Mesodermal cell (in vitro differentiated cells): Measurements from ENCODE around the gene MSL3. TPM values are rescaled to one million over a fixed set of nuclear protein-coding genes. Genes with fewer than 3 reads are reported as not detected.

ENCODE experiments used
- H3K27ac ChIP-seq: 2 replicates; pipeline ENCODE4 v1.7.0; 2013; ENCODE audit warnings: mild to moderate bottlenecking, low read depth, low read length, moderate library complexity; ENCODE audit not compliant: severe bottlenecking
- H3K36me3 ChIP-seq: 2 replicates; pipeline ENCODE4 v1.7.1; 2013; ENCODE audit warnings: mild to moderate bottlenecking, low read length, moderate library complexity; ENCODE audit not compliant: control insufficient read depth, insufficient read depth
- H3K4me1 ChIP-seq: one replicate; pipeline ENCODE4 v1.7.1; 2013; ENCODE audit warnings: mild to moderate bottlenecking, low read length; ENCODE audit not compliant: insufficient read depth, control insufficient read depth, poor library complexity, severe bottlenecking
- H3K4me3 ChIP-seq: 2 replicates; pipeline ENCODE4 v1.7.0; 2013; ENCODE audit warnings: low read length, control low read depth, mild to moderate bottlenecking; ENCODE audit not compliant: insufficient read depth, poor library complexity, severe bottlenecking; ENCODE audit errors: extremely low read depth
- H3K9me3 ChIP-seq: 2 replicates; pipeline ENCODE4 v1.7.1; 2013; ENCODE audit warnings: mild to moderate bottlenecking, low read length, moderate library complexity; ENCODE audit not compliant: control insufficient read depth
- WGBS, 2 experiments: methylation state at CpG; one replicate each; pipeline ENCODE4 v1.1.5; 2013; ENCODE audit warnings: missing lambda C conversion rate in 2 of 2; ENCODE audit not compliant: insufficient coverage in 2 of 2; 5-methylcytosine and 5-hydroxymethylcytosine counted together
- polyA plus RNA-seq, 2 experiments: library from polyadenylated mRNA; stranded (reverse); fragments of 50-300 nt; gene quantifications; one replicate each; pipeline ENCODE4 v1.2.3, GENCODE V29; 2013

MSL3 gene, protein sequence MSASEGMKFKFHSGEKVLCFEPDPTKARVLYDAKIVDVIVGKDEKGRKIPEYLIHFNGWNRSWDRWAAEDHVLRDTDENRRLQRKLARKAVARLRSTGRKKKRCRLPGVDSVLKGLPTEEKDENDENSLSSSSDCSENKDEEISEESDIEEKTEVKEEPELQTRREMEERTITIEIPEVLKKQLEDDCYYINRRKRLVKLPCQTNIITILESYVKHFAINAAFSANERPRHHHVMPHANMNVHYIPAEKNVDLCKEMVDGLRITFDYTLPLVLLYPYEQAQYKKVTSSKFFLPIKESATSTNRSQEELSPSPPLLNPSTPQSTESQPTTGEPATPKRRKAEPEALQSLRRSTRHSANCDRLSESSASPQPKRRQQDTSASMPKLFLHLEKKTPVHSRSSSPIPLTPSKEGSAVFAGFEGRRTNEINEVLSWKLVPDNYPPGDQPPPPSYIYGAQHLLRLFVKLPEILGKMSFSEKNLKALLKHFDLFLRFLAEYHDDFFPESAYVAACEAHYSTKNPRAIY
- 26.4 TPM for polyA plus RNA-seq (2013, experiment 1 of 2)
- polyA plus RNA-seq (2013, experiment 2 of 2): 27.3 TPM

DNA sequence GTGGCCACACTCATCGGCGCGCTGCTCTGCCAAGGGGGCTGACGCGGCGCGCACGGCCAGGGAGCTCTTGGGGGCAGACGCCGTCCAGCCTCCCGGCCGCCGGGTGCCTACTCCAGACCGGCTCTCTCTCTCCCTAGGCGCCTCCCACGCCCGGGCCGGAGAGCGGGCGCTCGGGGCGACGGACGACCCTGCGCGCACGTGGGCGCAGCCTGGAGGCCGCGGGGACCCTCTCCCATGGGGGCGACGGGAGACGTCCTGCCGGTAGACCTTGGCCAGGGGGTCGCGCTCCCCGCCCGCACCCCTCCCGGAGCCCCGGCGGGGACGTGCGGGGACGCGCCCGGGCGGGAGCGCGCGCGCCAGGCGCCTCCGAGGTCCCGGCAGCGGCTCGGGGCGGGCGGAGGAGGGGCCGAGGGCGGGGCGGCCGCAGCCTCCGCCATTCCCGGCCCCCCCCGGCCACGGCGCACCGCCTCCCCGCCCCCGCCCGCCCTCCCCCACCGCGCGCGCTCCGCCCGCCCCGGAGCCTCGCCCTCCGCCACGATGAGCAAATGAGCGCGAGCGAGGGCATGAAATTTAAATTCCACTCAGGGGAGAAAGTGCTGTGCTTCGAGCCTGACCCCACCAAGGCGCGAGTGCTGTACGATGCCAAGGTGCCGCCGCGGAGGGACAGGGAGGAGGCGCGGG lies at the start of gene MSL3:
TSS of gene MSL3 (plus strand) at position 519 of the 681 bp plus-strand sequence. CDS start at position 546, 27 bp downstream.
- Histone ChIP-seq H3K9me3 (no peaks in the 10 kb centered on the region), H3K36me3 (peaks cover 20% of the 10 kb centered on the region), H3K4me3 (peak within 1 kb of the TSS; percentile 61), H3K4me1 (no peaks in the 10 kb centered on the region), H3K27ac (peak within 1 kb of the TSS; percentile 88)
- WGBS, 2 experiments: 0% methylated on average over 6 to 11 of the region's 93 CpGs

DNA sequence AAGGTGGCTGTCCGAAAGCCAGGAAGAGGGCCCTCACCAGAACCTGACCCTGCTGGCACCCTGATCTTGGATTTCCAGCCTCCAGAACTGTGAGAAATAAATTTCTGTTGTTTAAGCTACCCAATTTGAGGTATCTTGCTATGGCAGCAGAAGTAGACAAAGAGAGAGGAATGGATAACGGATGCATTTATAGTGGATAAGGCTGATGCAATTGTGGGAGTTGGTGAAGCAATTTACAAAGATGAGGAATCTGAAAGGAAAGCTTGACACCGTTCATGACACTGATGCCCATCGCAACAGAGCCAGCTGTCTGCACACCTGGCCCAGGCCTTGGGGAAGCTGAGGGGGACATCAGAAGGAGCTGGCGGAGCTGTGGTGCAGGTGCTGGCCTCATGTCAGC lies 35.7 kb upstream of the MSL3 start:
- H3K36me3 ChIP-seq: no peaks in the 10 kb centered on the region
- no peaks in the 10 kb centered on the region for H3K4me1 ChIP-seq
- H3K4me3 ChIP-seq: no peak overlapping the region
- no peak overlapping the region for H3K27ac ChIP-seq
- 96% methylated on average over 3 of the region's 5 CpGs; no CpG with 5 or more reads in 1 of the 2 experiments for WGBS, 2 experiments
- no peaks in the 10 kb centered on the region for H3K9me3 ChIP-seq

DNA sequence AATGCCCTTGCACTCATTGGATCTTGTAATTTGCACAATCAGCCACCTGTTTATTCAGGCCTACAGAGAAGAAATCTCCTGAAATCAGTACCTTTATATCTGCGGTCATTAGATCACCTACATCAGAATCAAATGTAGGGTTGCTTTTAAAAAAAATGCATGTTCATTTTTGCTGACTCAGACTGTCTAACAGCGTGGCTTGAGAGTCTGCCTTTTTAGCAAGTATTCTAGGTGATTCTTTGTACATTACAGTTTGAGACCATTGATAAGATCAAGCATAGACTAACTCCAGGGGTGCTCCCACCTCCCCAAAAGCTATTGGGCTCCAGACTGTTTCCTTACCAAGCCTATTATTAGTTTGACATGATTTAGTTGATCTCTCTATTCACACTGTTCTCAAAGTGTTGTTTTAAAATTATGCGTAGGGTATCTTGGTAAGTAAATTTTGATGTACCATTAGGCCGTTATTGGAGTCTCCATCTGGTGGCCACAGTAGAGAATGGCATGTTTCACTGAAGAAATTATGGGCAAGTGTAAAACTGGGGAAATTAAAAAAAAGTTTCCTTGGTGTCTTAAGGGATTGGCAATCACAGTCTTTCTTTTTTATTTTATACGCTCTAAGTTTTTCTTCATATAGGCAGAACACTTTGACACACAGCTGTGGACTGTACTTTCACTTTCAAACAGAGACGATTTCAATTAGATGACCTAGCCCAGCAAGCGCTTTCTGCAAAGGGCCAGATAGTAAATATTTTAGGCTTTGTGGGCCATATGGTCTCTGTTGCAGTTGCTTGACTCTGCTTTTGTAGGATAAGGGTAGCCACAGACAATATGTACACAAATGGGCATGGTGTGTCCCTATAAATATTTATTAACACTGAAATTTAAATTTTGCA lies 33.7 kb upstream of the MSL3 start:
- Histone ChIP-seq H3K36me3 (no peaks in the 10 kb centered on the region), H3K9me3 (no peaks in the 10 kb centered on the region), H3K4me1 (no peaks in the 10 kb centered on the region), H3K4me3 (no peak overlapping the region), H3K27ac (no peak overlapping the region)
- 0 to 60% methylated on average over 1 of the region's 7 CpGs for WGBS, 2 experiments

DNA sequence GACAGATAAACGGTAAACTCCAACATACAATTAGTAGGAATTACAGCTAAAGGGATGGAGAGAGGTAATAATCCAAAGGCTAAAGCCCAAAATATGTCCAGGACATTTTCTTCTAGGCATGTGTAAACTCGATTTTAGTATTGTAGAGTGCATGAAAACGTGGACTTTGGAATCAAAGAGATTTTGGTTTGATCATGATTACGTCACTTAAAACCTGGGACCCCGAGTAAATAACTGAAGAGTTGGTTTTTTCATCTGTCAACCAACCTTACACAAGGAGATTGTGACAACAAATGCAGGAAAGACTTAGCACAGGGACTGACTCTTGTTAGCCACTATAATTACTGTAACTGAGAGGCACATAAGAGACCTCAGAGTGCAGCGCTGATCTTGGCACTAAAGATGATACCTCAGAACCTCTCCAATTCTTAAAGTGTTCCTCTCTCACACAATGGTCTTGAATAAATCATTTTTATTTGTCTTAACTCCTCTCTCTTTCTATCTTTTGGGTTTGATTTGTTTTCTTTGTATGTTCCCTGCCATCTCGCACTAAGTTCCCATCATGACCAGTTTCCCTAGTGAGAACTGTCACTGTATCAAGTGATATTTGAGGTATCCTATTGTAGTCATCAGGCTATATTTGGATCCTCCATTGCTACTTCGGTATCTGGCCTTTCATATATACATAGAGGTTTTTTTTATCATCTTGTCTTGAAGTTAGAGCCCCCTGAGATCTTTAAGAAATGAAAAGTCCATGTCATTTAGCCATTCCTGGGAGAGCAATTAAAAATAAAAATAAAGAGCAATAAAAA lies 32.2 kb upstream of the MSL3 start:
- Histone ChIP-seq H3K36me3 (no peaks in the 10 kb centered on the region), H3K4me1 (no peaks in the 10 kb centered on the region), H3K4me3 (no peak overlapping the region), H3K9me3 (no peaks in the 10 kb centered on the region), H3K27ac (no peak overlapping the region)
- WGBS, 2 experiments: 100% methylated on average over 1 to 3 of the region's 8 CpGs

DNA sequence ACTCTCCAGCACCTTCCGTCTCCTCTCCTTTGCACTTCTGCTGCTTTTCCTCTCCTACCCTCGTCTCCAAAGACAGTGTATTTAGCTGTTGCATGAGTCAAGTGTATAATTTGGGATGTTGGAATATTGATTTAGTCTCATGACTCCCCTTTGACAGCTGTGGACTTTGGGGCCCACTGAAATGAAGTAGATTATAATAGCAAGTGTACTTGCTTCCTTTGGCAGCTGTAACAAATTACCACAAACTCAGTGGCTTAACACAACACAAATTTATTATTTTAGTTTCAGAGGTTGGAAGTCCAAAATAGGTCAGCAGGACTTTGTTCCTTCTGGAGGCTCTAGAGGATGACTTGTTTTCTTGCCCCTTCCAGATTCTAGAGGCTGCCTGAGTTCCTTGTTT lies 29.5 kb upstream of the MSL3 start:
- no CpG with 5 or more reads among the region's 2 CpGs for WGBS, 2 experiments
- H3K4me3 ChIP-seq: no peak overlapping the region
- H3K36me3 ChIP-seq: no peaks in the 10 kb centered on the region
- no peaks in the 10 kb centered on the region for H3K4me1 ChIP-seq
- H3K9me3 ChIP-seq: no peaks in the 10 kb centered on the region
- H3K27ac ChIP-seq: no peak overlapping the region

DNA sequence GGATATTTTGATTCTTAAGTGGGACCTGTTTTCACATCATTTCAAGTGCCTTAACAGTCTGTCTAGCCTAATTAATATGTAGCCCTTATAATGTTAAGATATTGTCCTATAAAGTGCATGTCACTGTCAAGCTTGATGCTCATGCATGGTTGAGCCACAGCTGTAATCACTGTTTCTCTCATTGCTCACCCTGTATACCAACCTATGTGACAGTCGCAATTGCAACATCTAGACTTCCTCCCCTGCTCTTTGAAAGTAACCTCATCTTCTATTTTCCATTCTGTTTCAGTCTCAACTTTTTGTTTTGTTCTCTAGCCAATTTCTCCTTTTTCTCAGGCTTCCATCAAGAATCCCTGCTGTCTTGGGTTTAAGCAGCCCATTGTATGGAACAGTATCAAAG lies 24.4 kb upstream of the MSL3 start:
- no peaks in the 10 kb centered on the region for H3K4me1 ChIP-seq
- H3K36me3 ChIP-seq: no peaks in the 10 kb centered on the region
- WGBS, 2 experiments: 88% methylated on average over 1 of the region's 1 CpG; no CpG with 5 or more reads in 1 of the 2 experiments
- H3K4me3 ChIP-seq: no peak overlapping the region
- H3K27ac ChIP-seq: no peak overlapping the region
- no peaks in the 10 kb centered on the region for H3K9me3 ChIP-seq

DNA sequence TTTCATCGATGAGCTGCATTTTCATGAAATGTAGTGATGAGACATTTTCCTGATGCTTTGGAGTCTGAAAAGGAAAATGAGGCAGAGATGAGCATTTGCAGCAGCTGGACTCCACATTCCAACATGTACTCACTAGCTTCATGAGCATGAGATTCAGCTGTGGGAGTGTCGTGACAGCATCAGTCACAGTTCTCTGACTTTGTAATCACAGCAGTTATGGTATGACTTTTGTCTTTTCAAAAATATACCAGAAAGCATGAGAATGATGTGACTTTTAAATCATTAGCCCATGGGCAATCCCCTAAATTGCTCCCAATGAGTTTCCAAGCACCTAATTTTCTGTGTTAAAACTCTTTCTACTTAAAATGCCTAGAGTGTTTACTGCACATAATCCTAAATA lies 18.3 kb upstream of the MSL3 start:
- no CpG with 5 or more reads among the region's 2 CpGs for WGBS, 2 experiments
- Histone ChIP-seq H3K4me3 (no peak overlapping the region), H3K9me3 (no peaks in the 10 kb centered on the region), H3K27ac (no peak overlapping the region), H3K36me3 (no peaks in the 10 kb centered on the region), H3K4me1 (no peaks in the 10 kb centered on the region)

DNA sequence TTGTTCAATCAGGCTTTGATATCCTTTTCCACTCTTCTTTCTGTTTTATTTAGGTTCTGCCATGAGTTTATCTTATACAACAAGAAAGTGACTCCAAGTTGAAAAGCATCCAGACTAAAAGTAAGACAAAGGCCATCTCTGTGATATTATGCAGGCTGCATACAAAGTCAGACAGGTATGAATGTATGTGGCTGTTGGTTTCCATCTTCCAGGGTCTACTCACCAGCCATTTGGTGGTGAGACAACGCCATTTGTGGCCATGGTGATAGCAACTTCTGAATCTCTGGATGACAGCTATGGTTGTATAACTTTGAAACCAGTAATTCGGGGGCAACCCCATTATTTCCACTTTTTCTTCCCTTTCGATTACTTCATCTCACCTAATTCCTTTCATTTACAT lies 17.2 kb upstream of the MSL3 start:
- Histone ChIP-seq H3K36me3 (no peaks in the 10 kb centered on the region), H3K27ac (no peak overlapping the region), H3K9me3 (no peaks in the 10 kb centered on the region), H3K4me3 (no peak overlapping the region), H3K4me1 (no peaks in the 10 kb centered on the region)
- no CpG with 5 or more reads among the region's 3 CpGs for WGBS, 2 experiments

DNA sequence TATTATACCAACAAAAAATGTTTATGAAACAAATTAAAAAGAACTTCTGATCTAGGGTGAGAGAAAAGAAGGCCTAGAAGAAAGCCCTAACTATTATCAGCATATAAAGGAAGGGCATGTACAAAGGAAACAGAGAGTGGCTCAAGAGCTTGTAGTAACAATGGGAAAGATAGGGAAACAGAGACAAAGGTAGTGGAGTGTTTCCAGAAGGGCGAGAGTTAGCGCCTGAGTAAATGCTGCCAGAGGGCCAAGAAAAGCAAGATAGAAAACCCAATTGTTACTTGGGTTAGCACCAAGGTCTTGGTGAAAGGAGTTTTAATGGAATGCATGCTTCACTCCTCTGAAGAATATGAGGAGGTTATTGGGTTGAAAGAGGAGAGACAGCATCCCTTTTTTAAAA lies 16.5 kb upstream of the MSL3 start:
- H3K27ac ChIP-seq: no peak overlapping the region
- H3K4me3 ChIP-seq: no peak overlapping the region
- 74 to 92% methylated on average over 2 of the region's 2 CpGs for WGBS, 2 experiments
- no peaks in the 10 kb centered on the region for H3K4me1 ChIP-seq
- H3K36me3 ChIP-seq: no peaks in the 10 kb centered on the region
- H3K9me3 ChIP-seq: no peaks in the 10 kb centered on the region

DNA sequence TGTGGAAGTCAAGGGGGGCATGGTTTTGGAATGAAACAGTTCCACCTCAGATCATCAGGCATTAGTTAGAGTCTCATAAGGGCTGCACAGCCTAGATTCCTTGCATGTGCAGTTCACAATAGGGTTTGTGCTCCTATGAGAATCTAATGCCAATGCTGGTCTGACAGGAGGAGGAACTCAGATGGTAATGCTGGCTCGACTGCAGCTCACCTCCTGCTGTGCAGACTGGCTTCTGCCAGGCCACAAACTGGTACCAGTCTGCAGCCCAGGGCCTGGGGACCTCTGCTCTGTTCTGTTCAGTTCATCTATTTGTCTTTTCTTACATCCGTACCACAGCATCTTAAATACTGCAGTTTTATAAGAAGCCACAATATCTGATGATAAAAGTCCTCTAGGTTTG lies 12.2 kb upstream of the MSL3 start:
- Histone ChIP-seq H3K27ac (no peak overlapping the region), H3K4me3 (no peak overlapping the region), H3K9me3 (no peaks in the 10 kb centered on the region), H3K36me3 (no peaks in the 10 kb centered on the region), H3K4me1 (no peaks in the 10 kb centered on the region)
- 40 to 43% methylated on average over 1 of the region's 2 CpGs for WGBS, 2 experiments
